Lower leg skin (tissue), 3 donors: ENCODE measurements around the gene QSOX1.

Experiments
- CTCF ChIP-seq, 3 donors: fragments of 450-650 bp; IDR thresholded peaks; one replicate each; pipeline ENCODE4 v1.5.1; 2016; ENCODE audit warnings: antibody characterized with exemption in 3 of 3, mild to moderate bottlenecking in 3 of 3, moderate library complexity in 2 of 3
- POLR2A ChIP-seq, 2 donors: fragments of 450-650 bp; IDR thresholded peaks; one replicate each; pipeline ENCODE4 v1.6.1; 2016 to 2017; ENCODE audit warnings: antibody characterized with exemption in 2 of 2, mild to moderate bottlenecking in 1 of 2, moderate library complexity in 1 of 2

- no peak for TF ChIP-seq CTCF (IDR thresholded peaks at IDR 0.05)
- TF ChIP-seq POLR2A (IDR thresholded peaks at IDR 0.05): no peak
Measured at GRCh38 chr1:180163041-180163440, 8.4 kb downstream of the QSOX1 start.
